ENCODE measurements around the gene CD300C. TPM values are rescaled to one million over a fixed set of nuclear protein-coding genes. Genes with fewer than 3 reads are reported as not detected.

The CD300C gene
- total and polyA plus RNA-seq, 2 donors (not counting 1 experiment from before 2014, with no cell fraction given): 0.72 to 0.74 TPM

DNA sequence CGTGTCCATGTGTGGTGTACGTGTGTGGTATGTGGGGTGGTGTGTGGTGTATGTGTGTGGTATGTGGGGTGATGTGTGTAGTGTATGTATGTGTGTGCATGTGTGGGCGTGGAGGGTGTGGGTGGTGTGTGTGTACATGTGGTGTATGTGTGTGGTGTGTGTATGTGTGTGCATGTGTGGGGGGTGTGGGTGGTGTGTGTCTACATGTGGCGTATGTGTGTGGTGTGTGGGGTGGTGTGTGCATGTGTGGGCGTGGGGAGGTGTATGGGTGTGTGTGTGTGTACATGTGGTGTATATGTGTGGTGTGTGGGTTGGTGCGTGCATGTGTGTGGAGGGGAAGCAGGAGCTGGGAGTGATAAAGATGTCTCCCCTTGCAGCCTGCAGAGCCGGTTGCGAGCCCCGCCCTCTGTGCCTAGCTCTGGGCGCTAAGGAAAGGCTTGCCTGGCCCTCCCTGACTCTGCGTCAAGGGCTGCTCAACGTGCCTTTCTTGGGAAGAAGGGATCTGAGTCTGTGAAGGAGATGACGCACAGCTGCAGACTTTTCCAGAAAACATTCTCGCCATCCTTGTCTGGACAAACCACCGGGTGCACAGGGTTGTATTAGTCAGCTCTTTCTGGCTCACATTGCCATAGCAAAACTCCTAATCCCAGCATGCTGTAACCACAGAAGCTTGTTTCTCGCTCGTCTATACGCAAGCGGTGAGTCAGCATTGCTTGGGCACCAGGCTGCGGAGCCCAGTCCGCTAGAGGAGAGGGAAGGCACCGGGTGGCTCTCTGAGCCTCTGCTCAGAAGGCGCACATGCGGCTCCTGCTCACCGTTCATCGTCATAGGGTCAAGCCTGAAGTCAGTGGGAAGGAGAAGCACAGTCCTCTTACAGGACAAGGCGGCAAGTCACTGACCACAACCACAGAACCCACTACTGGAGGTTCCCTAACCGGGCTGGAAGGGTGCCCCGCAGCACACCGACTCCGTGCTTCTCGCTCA is 23.4 kb upstream of the CD300C start:
- H3K9me3 ChIP-seq (ENCODE audit: control extremely low read depth in 1 of 3, control insufficient read depth in 2 of 3, insufficient read depth in 1 of 3, low read length in 2 of 3): peaks cover 0 to 3% (median 0%) of the 10 kb centered on the region in 3 donors
- no peaks in the 10 kb centered on the region for H3K9me3 Mint-ChIP-seq (ENCODE audit: insufficient read depth)
- H4K20me1 ChIP-seq (ENCODE audit: control insufficient read depth, insufficient read depth, low read length, poor library complexity, severe bottlenecking): no peaks in the 10 kb centered on the region
- H2AFZ ChIP-seq (ENCODE audit: insufficient read depth, low read depth, low read length, poor library complexity, severe bottlenecking): no peak overlapping the region
- no peak for DNase-seq
- CTCF ChIA-PET: interaction anchor here (0.8 kb wide), 1 partner anchor 8 kb away, joined by 3 read pairs; no protein-coding TSS in a partner anchor
- intact Hi-C loops (cut with micrococcal nuclease): loop anchor here (5.0 kb wide), 1 partner anchor 293 kb away; no protein-coding TSS in a partner anchor
- POLR2A ChIA-PET: no interaction called here
- no peak overlapping the region for H3K27ac Mint-ChIP-seq
- no peak overlapping the region for H3K27ac ChIP-seq (ENCODE audit: low read length in 2 of 2)
- no peak for ATAC-seq (ENCODE audit: low read depth)
- H3K4me1 ChIP-seq (ENCODE audit: control insufficient read depth in 2 of 2, insufficient read depth in 2 of 2, low read length in 2 of 2): peaks cover 15 to 18% of the 10 kb centered on the region in 2 donors
- peaks cover 0 to 52% (median 11%) of the 10 kb centered on the region in 4 experiments for H3K27me3 ChIP-seq (replicated peaks in 1 of 4; ENCODE audit: control extremely low read depth in 1 of 4, control insufficient read depth in 3 of 4, insufficient read depth in 4 of 4, low read length in 3 of 4)
- no peaks in the 10 kb centered on the region for H3K79me2 ChIP-seq (ENCODE audit: control insufficient read depth, insufficient read depth, low read length)
- no peaks in the 10 kb centered on the region for H3K36me3 ChIP-seq (replicated peaks in 1 of 2; ENCODE audit: control extremely low read depth in 1 of 2, control insufficient read depth in 1 of 2, extremely low read depth in 1 of 2, insufficient read depth in 2 of 2, low read length in 1 of 2)
- H3K27me3 Mint-ChIP-seq: peaks cover 50% of the 10 kb centered on the region
- no peak for TF ChIP-seq EZH2 (IDR thresholded peaks at IDR 0.05; ENCODE audit: borderline replicate concordance, insufficient read depth, low read depth, low read length, poor library complexity, severe bottlenecking)
- TF ChIP-seq, protein P1, sequence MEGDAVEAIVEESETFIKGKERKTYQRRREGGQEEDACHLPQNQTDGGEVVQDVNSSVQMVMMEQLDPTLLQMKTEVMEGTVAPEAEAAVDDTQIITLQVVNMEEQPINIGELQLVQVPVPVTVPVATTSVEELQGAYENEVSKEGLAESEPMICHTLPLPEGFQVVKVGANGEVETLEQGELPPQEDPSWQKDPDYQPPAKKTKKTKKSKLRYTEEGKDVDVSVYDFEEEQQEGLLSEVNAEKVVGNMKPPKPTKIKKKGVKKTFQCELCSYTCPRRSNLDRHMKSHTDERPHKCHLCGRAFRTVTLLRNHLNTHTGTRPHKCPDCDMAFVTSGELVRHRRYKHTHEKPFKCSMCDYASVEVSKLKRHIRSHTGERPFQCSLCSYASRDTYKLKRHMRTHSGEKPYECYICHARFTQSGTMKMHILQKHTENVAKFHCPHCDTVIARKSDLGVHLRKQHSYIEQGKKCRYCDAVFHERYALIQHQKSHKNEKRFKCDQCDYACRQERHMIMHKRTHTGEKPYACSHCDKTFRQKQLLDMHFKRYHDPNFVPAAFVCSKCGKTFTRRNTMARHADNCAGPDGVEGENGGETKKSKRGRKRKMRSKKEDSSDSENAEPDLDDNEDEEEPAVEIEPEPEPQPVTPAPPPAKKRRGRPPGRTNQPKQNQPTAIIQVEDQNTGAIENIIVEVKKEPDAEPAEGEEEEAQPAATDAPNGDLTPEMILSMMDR (IDR thresholded peaks at IDR 0.05): no peak
- no peak overlapping the region for H3K9ac ChIP-seq (ENCODE audit: low read length)
- WGBS (ENCODE audit: insufficient coverage): 34% methylated on average over 31 of the region's 32 CpGs
- peaks cover 5% of the 10 kb centered on the region for H3K4me1 Mint-ChIP-seq
- H3K4me3 ChIP-seq (ENCODE audit: control extremely low read depth in 1 of 5, extremely low read depth in 1 of 5, insufficient read depth in 1 of 5, low read depth in 2 of 5, low read length in 4 of 5): no peak overlapping the region
- no peak overlapping the region for H3K4me3 Mint-ChIP-seq
- no peak overlapping the region for H3K4me2 ChIP-seq (replicated peaks; ENCODE audit: low read depth, low read length, poor library complexity, severe bottlenecking)

All from B cell (primary cell).